IMR-90 (cell line): ENCODE results near the gene GPRIN3.

ENCODE experiments used
- CEBPB ChIP-seq: IDR thresholded peaks from 2 replicates; pipeline ENCODE4 v1.6.1; 2012; ENCODE audit warnings: low read depth, low read length, improper control_type of control experiment
- FOS ChIP-seq: fragments of 150-350 bp; IDR thresholded peaks from 2 replicates; pipeline ENCODE4 v1.6.1; 2016; ENCODE audit warnings: low read depth, low read length
- POLR2A ChIP-seq: IDR thresholded peaks from 2 replicates; pipeline ENCODE4 v1.6.1; 2012; ENCODE audit warnings: mild to moderate bottlenecking, low read depth, low read length
- SMC3 ChIP-seq: fragments of 150-350 bp; IDR thresholded peaks from 2 replicates; pipeline ENCODE4 v1.6.1; 2016; ENCODE audit warnings: low read depth, mild to moderate bottlenecking, antibody characterized with exemption, low read length, moderate library complexity
- TF ChIP-seq, protein P1 (sequence below): conservative IDR thresholded peaks from 2 replicates; pipeline ENCODE4 v1.5.1; 2012; ENCODE audit warnings: mild to moderate bottlenecking, low read depth, low read length, improper control_type of control experiment

DNA sequence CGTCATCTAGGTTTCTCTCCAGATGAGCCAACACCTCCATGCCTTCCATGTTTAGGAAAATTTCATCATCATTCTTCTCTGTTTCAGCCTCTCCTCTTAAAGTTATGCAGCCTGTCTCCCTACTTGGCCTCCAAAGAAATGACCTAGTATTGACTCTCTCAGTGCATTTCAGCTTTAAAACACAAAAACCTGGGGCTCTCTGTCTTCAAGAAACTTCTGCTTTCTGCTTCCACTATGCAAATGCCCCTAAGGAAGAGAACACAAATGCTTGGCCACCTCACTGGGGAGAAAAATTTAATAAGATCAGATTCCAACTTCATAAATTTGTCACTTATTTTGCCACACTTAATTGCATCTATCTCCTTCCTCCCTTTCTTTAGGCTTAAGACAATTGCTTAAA lies 93.3 kb downstream of the GPRIN3 start:
- TF ChIP-seq SMC3: no peak
- TF ChIP-seq, protein P1, sequence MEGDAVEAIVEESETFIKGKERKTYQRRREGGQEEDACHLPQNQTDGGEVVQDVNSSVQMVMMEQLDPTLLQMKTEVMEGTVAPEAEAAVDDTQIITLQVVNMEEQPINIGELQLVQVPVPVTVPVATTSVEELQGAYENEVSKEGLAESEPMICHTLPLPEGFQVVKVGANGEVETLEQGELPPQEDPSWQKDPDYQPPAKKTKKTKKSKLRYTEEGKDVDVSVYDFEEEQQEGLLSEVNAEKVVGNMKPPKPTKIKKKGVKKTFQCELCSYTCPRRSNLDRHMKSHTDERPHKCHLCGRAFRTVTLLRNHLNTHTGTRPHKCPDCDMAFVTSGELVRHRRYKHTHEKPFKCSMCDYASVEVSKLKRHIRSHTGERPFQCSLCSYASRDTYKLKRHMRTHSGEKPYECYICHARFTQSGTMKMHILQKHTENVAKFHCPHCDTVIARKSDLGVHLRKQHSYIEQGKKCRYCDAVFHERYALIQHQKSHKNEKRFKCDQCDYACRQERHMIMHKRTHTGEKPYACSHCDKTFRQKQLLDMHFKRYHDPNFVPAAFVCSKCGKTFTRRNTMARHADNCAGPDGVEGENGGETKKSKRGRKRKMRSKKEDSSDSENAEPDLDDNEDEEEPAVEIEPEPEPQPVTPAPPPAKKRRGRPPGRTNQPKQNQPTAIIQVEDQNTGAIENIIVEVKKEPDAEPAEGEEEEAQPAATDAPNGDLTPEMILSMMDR: no peak
- TF ChIP-seq POLR2A: no peak
- TF ChIP-seq FOS: no peak
- no peak for TF ChIP-seq CEBPB
